ENCODE measurements around the gene CES2. TPM values are rescaled to one million over a fixed set of nuclear protein-coding genes. Genes with fewer than 3 reads are reported as not detected.

Gene CES2
- total and polyA plus RNA-seq, 9 of the 15 experiments (the other 6 are each of a cell fraction or from before 2014, with no cell fraction given): 2.2 to 37.9 (median 24.4) TPM

GRCh38 chr16:66972983-66973382, 37.7 kb downstream of the CES2 start:
- TF ChIP-seq, protein P1, sequence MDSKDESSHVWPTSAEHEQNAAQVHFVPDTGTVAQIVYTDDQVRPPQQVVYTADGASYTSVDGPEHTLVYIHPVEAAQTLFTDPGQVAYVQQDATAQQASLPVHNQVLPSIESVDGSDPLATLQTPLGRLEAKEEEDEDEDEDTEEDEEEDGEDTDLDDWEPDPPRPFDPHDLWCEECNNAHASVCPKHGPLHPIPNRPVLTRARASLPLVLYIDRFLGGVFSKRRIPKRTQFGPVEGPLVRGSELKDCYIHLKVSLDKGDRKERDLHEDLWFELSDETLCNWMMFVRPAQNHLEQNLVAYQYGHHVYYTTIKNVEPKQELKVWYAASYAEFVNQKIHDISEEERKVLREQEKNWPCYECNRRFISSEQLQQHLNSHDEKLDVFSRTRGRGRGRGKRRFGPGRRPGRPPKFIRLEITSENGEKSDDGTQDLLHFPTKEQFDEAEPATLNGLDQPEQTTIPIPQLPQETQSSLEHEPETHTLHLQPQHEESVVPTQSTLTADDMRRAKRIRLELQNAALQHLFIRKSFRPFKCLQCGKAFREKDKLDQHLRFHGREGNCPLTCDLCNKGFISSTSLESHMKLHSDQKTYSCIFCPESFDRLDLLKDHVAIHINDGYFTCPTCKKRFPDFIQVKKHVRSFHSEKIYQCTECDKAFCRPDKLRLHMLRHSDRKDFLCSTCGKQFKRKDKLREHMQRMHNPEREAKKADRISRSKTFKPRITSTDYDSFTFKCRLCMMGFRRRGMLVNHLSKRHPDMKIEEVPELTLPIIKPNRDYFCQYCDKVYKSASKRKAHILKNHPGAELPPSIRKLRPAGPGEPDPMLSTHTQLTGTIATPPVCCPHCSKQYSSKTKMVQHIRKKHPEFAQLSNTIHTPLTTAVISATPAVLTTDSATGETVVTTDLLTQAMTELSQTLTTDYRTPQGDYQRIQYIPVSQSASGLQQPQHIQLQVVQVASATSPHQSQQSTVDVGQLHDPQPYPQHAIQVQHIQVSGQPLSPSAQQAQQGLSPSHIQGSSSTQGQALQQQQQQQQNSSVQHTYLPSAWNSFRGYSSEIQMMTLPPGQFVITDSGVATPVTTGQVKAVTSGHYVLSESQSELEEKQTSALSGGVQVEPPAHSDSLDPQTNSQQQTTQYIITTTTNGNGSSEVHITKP (IDR thresholded peaks at IDR 0.05; ENCODE audit: partially characterized antibody): peak; percentile 88
- TF ChIP-seq CHCHD3 (CRISPR knock-in tag; IDR thresholded peaks at IDR 0.05) (no peak), ZFP36 (IDR thresholded peaks at IDR 0.05; ENCODE audit: low read depth, low read length, partially characterized antibody) (peak; percentile 28), ID3 (CRISPR knock-in tag; IDR thresholded peaks at IDR 0.05) (no peak), ID3 (tag; IDR thresholded peaks at IDR 0.05) (peak; percentile 24; the same call in 1 of the 2 replicates)
- H3K27ac ChIP-seq (ENCODE audit: extremely low read depth, low read depth, low read length): no peak overlapping the region
- H3K9me1 ChIP-seq (ENCODE audit: control insufficient read depth, insufficient read depth, low read length): peaks cover 3% of the 10 kb centered on the region
- H3K4me3 ChIP-seq: no peak overlapping the region
- CTCF ChIA-PET (ENCODE audit: low intra/inter-chr PET ratio): interaction anchor here (0.9 kb wide), 1 partner anchor 19 kb away, joined by 3 read pairs; no protein-coding TSS in a partner anchor
- DNase-seq (ENCODE audit: extremely low read depth in 1 of 4, low spot score in 3 of 4): peak in 1 of 4 experiments; percentile 31
- in situ Hi-C loops (cut with MboI) (loop anchor here (25.0 kb wide), 2 partner anchors 189 to 439 kb away; partner anchors contain the start of genes B3GNT9, FBXL8, HSF4 and NOL3), intact Hi-C loops (cut with micrococcal nuclease) (loop anchor here (10.0 kb wide), 1 partner anchor 272 kb away; the partner anchor contains the start of genes FHOD1 and SLC9A5)
- no peaks in the 10 kb centered on the region for H4K20me1 ChIP-seq (replicated peaks; ENCODE audit: control insufficient read depth, insufficient read depth, low read length)
- H3K36me3 ChIP-seq (ENCODE audit: control insufficient read depth, insufficient read depth, low read length): no peaks in the 10 kb centered on the region
- peaks cover 6 to 17% of the 10 kb centered on the region in 2 experiments; a peak in 4 of 5 replicates for H3K27me3 ChIP-seq (ENCODE audit: control insufficient read depth in 2 of 2, insufficient read depth in 2 of 2, low read length in 2 of 2)
- no peaks in the 10 kb centered on the region for H3K79me2 ChIP-seq (ENCODE audit: control insufficient read depth, insufficient read depth, low read length)
- H3K9ac ChIP-seq (ENCODE audit: insufficient read depth in 1 of 2, low read depth in 2 of 2, low read length in 2 of 2): peak overlapping the region; percentile 10 to 70; a peak in 3 of 4 replicates
- H3K9me3 ChIP-seq (replicated peaks; ENCODE audit: control insufficient read depth, insufficient read depth, low read depth, low read length): no peaks in the 10 kb centered on the region
- peak overlapping the region; percentile 74; the same call in 1 of the 2 replicates for H2AFZ ChIP-seq (ENCODE audit: low read depth, low read length)
- FAIRE-seq: no peak
- peak; percentile 30; the same call in 1 of the 3 replicates for ATAC-seq
- H3K4me2 ChIP-seq (ENCODE audit: insufficient read depth, low read length): no peak overlapping the region
- POLR2A ChIA-PET: interaction anchor here (0.8 to 1.1 kb wide), 2 partner anchors 12 to 166 kb away, joined by 3 read pairs; partner anchors contain the start of gene CES3
- WGBS (ENCODE audit: insufficient coverage, low coverage, missing lambda C conversion rate): 38% methylated on average over 9 of the region's 9 CpGs
- no TSS peak for BruUV-seq (replicated peaks)
- peaks cover 6 to 21% of the 10 kb centered on the region in 2 experiments; a peak in 4 of 5 replicates for H3K4me1 ChIP-seq (replicated peaks in 1 of 2; ENCODE audit: control insufficient read depth in 2 of 2, insufficient read depth in 2 of 2, low read length in 2 of 2)
